H1 (cell line): ENCODE results near the gene UNC93A. TPM values are rescaled to one million over a fixed set of nuclear protein-coding genes. Genes with fewer than 3 reads are reported as not detected.

ENCODE experiments used
- POLR2AphosphoS5 ChIP-seq: IDR thresholded peaks from 2 replicates; pipeline ENCODE4 v1.6.1; 2011; ENCODE audit warnings: low read depth, low read length
- RFX5 ChIP-seq: IDR thresholded peaks from 2 replicates; pipeline ENCODE4 v1.6.1; 2011; ENCODE audit warnings: low read depth, low read length, improper control_type of control experiment, borderline replicate concordance
- polyA plus RNA-seq, 7 experiments: library from polyadenylated mRNA; depleted of rRNA in 3 of 7; stranded (reverse) in 5 of 7; unstranded in 2 of 7; fragments of >200 nt in 5 of 7; fragments of 200-250 nt in 2 of 7; gene quantifications; 1 replicate in 5 of 7; 2 replicates in 1 of 7; 4 replicates in 1 of 7; pipeline versions ENCODE4 v1.2.1 to v1.2.3, GENCODE V29; 2011 to 2013; ENCODE audit warnings: missing spikeins in 2 of 7, mixed read lengths in 2 of 7
- total RNA-seq: library from RNA; stranded (reverse); fragmentation: NEBNext Ultra II Directional; extraction: Animal tissue kit (Norgen Biotek cat#: 25700); gene quantifications from 2 replicates; pipeline ENCODE4 v1.2.1, GENCODE V29; 2021

Gene UNC93A
- total and polyA plus RNA-seq, 2 of the 8 experiments (the other 6 are each of a cell fraction or from before 2014, with no cell fraction given), result 0.39 TPM; not detected in 1

DNA sequence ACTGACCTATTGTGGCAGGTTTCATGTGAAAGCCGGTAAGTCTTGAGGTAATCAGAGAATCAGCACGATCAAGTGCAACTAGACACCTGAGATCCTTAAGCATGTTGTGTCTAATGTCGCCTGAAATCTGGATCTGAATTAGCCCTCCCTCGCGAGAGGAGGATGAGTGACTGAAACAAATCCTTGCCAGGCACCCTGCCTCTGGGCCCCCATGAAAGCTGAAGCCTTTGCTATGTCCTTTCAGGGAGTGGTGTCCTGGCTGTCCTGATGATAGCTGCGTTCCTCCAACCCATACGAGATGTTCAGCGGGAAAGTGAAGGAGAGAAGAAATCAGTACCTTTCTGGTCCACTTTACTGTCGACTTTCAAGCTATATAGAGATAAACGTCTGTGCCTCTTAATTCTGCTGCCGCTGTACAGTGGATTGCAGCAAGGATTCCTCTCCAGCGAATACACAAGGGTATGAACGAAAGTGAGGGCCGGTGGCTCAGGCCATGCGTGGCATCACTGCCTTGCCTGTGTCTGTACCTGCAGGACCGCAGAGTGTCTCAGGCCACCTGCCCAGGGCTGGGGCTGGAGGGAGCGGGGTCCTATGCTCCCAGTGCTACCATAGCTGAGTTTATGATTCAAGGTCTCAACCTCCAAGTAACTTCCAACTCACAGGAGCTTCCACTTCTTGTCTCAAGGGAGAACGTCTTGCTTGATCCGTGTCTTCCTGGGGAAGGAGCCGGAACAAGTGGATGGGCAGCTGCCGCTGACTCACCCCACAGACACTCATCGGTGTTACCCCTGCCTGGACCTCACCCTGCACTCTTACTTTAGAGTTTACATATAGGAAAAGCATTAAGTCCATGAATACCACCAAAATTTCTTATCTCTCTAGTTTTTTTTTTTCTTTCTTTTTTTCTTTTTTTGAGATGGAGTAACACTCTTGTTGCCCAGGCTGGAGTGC, 12.8 kb downstream of the UNC93A start (continued):
- TF ChIP-seq RFX5 (no peak), POLR2AphosphoS5 (no peak)
